Gastroesophageal sphincter (tissue), 4 donors: Measurements from ENCODE around the gene TMEM181. TPM values are rescaled to one million over a fixed set of nuclear protein-coding genes. Genes with fewer than 3 reads are reported as not detected.

Experiments
- ATAC-seq: fragments of 150-250 bp; one replicate; pipeline ENCODE4 v1.9.1; 2016; ENCODE audit warnings: mild to moderate bottlenecking, moderate library complexity
- H3K27ac ChIP-seq, 4 donors: fragments of 200-600 bp; sonication (generic) in 3 of 4; 1 replicate in 3 of 4; 2 replicates in 1 of 4; pipeline ENCODE4 v1.5.1; 2016 to 2019
- H3K27me3 ChIP-seq: fragments of 200-600 bp; sonication (generic); one replicate; pipeline ENCODE4 v1.5.1; 2019
- H3K36me3 ChIP-seq, 2 donors: fragments of 200-600 bp; sonication (generic); one replicate each; pipeline ENCODE4 v1.5.1; 2019; ENCODE audit warnings: control low read depth in 1 of 2
- H3K4me1 ChIP-seq, 3 donors: fragments of 200-600 bp; sonication (generic); 1 replicate in 2 of 3; 2 replicates in 1 of 3; pipeline ENCODE4 v1.5.1; 2016 to 2019; ENCODE audit warnings: control low read depth in 2 of 3
- H3K4me3 ChIP-seq, 2 donors: fragments of 200-600 bp; sonication (generic); one replicate each; pipeline ENCODE4 v1.5.1; 2019; ENCODE audit warnings: mild to moderate bottlenecking in 1 of 2, moderate library complexity in 1 of 2
- H3K9me3 ChIP-seq, 3 donors: fragments of 200-600 bp; sonication (generic); one replicate each; pipeline ENCODE4 v1.5.1; 2017 to 2019; ENCODE audit warnings: control low read depth in 2 of 3
- EP300 ChIP-seq: sonication (generic); formaldehyde crosslinking; IDR thresholded peaks from one replicate; pipeline ENCODE4 v1.6.1; 2017; ENCODE audit warnings: antibody characterized with exemption, mild to moderate bottlenecking
- POLR2A ChIP-seq, 2 donors: fragments of 450-650 bp; IDR thresholded peaks; one replicate each; pipeline ENCODE4 v1.6.1; 2017; ENCODE audit warnings: antibody characterized with exemption in 2 of 2, mild to moderate bottlenecking in 2 of 2, moderate library complexity in 1 of 2
- POLR2AphosphoS5 ChIP-seq: sonication (generic); formaldehyde crosslinking; IDR thresholded peaks from one replicate; pipeline ENCODE4 v1.6.1; 2017; ENCODE audit warnings: antibody characterized with exemption
- WGBS, 2 donors: methylation state at CpG; one replicate each; pipeline ENCODE4 v1.1.5; 2018; ENCODE audit warnings: low coverage in 1 of 2; 5-methylcytosine and 5-hydroxymethylcytosine counted together
- total RNA-seq, 4 donors: library from RNA; depleted of rRNA; stranded (reverse); fragments of >200 nt; gene quantifications; one replicate each; pipeline ENCODE4 v1.1.0, GENCODE V29; 2016
- TF ChIP-seq, protein P1 (sequence below), 4 experiments: fragments of 200-600 bp in 2 of 4; fragments of 450-650 bp in 2 of 4; sonication (generic) in 1 of 4; IDR thresholded peaks; one replicate each; pipeline ENCODE4 v1.5.1; 2017 to 2019; ENCODE audit warnings: antibody characterized with exemption in 4 of 4, mild to moderate bottlenecking in 2 of 4, moderate library complexity in 2 of 4

TMEM181 gene
- total RNA-seq, 4 donors from 2014 or later, result 26.8 to 38.3 (median 29.3) TPM

DNA sequence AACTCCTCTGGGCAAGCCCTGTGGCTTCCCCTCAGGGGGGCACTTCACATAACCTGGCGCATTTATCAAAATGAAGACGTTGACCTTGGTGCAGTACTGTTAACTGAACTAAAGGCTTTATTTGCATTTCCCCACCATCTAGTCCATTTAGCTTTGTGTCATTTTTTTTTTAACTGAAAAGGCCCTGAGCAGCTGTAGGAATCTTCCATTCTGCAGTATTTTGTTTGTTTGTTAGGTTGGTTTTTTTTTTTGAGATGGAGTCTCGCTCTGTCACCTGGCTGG is 10.7 kb downstream of the TMEM181 start:
- H3K27ac ChIP-seq, result no peak overlapping the region
- peaks cover 0 to 7% of the 10 kb centered on the region in 2 donors for H3K36me3 ChIP-seq
- TF ChIP-seq POLR2AphosphoS5 (no peak), POLR2A (IDR thresholded peaks at IDR 0.05) (no peak), EP300 (no peak)
- TF ChIP-seq, protein P1, sequence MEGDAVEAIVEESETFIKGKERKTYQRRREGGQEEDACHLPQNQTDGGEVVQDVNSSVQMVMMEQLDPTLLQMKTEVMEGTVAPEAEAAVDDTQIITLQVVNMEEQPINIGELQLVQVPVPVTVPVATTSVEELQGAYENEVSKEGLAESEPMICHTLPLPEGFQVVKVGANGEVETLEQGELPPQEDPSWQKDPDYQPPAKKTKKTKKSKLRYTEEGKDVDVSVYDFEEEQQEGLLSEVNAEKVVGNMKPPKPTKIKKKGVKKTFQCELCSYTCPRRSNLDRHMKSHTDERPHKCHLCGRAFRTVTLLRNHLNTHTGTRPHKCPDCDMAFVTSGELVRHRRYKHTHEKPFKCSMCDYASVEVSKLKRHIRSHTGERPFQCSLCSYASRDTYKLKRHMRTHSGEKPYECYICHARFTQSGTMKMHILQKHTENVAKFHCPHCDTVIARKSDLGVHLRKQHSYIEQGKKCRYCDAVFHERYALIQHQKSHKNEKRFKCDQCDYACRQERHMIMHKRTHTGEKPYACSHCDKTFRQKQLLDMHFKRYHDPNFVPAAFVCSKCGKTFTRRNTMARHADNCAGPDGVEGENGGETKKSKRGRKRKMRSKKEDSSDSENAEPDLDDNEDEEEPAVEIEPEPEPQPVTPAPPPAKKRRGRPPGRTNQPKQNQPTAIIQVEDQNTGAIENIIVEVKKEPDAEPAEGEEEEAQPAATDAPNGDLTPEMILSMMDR (IDR thresholded peaks at IDR 0.05), result no peak
- H3K9me3 ChIP-seq, result no peaks in the 10 kb centered on the region
- 86 to 100% methylated on average over 2 to 3 of the region's 3 CpGs for WGBS, 2 donors
- H3K4me1 ChIP-seq, result no peaks in the 10 kb centered on the region
- H3K4me3 ChIP-seq, result no peak overlapping the region
- ATAC-seq, result no peak
- H3K27me3 ChIP-seq, result no peaks in the 10 kb centered on the region

DNA sequence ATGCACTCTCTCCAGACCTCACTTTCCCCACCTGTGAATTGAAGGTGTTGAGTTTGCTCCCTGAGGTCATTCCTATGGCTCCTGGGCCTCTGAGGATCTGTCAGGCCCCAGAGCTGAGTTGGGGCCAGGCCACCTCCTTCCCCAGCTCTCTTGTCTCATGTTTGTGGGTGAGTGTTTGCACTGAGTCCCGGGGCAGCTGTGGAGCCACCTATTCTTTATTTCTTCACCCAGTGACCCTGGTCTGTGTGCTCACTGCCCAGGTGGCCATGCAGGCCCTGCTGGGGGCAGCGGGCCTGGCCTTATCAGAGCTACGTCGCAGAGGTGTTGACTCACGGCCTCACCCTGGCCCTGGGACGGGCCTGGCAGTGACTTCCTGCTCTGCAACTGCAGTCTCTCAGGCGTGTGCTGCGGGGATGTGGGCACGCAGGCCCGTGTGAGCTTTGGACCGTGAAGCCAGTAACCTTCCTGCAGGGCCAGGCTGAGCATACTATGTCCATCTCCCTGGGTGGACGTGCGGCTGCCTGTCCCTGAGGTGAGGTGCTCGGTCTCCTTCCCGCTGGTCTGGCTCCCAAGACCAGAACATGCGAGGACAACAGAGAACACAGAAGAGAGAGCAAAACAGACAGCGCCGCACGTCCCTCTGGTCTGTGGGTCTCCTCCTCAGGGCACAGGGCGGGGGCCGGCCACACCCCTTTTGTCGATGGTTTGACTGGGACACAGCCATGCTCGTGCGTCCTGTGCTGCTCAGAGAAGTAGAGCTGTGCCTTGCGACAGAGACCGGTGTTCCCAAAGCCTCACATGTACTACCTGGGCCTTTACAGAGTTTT is 12.1 kb downstream of the TMEM181 start:
- no peak for ATAC-seq

DNA sequence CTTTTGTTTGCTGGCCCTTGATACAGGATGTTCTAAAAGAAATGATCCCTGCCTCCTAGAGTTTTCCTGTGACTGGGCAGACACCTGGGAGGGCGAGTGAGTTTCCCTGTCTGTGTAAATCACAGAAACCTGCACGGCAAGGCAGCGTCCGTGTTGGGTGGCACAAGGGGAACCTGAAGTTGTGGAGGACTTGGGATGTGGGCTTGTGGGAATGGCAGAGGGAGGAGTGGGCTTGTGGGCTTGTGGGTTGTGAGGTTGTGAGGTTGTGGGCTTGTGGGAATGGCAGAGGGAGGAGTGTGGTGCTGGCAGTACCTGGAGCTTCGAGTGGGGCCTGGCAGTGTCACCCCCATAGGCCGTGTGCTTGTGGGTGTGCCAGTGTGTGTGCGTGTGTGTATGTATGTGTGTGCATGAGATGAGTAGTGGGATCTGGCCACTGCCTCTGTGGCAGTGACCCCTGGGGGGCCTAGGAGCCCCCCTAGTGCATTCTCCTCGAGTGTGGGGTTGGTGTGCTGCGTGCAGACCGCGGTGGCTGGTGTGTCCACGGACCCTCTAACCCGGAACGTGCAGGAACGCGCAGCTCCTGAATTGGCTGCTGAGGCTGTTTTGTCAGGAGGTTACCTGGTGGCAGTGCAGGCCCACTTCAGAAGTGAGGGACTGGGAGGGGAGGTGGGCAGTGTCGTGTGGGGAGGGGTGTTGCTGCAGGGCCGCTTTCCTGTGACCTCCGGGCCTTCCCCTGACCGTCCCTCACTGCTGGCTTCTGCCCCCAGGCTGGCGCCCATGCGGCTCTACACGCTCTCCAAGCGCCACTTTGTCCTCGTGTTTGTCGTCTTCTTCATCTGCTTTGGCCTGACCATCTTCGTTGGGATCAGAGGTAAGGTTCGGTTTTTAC is 13.0 kb downstream of the TMEM181 start:
- Histone ChIP-seq H3K27me3 (no peaks in the 10 kb centered on the region), H3K4me1 (no peaks in the 10 kb centered on the region), H3K27ac (no peak overlapping the region), H3K36me3 (peaks cover 0 to 7% of the 10 kb centered on the region in 2 donors), H3K4me3 (no peak overlapping the region), H3K9me3 (no peaks in the 10 kb centered on the region)
- 85 to 87% methylated on average over 5 to 15 of the region's 28 CpGs for WGBS, 2 donors
- TF ChIP-seq POLR2AphosphoS5 (no peak), POLR2A (IDR thresholded peaks at IDR 0.05) (no peak), EP300 (no peak)
- TF ChIP-seq, protein P1 (IDR thresholded peaks at IDR 0.05), result no peak
- ATAC-seq, result no peak

More for the DNA sequence above, 12.1 kb downstream of the TMEM181 start:
- H3K4me1 ChIP-seq, result no peaks in the 10 kb centered on the region
- no peak for TF ChIP-seq POLR2A (IDR thresholded peaks at IDR 0.05)
- no peak for TF ChIP-seq POLR2AphosphoS5
- TF ChIP-seq, protein P1 (IDR thresholded peaks at IDR 0.05), result no peak
- no peak for TF ChIP-seq EP300
- peaks cover 0 to 7% of the 10 kb centered on the region in 2 donors for H3K36me3 ChIP-seq
- no peak overlapping the region for H3K27ac ChIP-seq
- no peak overlapping the region for H3K4me3 ChIP-seq
- 80% methylated on average over 1 of the region's 26 CpGs; no CpG with 5 or more reads in 1 of the 2 donors for WGBS, 2 donors
- H3K9me3 ChIP-seq, result no peaks in the 10 kb centered on the region
- no peaks in the 10 kb centered on the region for H3K27me3 ChIP-seq

DNA sequence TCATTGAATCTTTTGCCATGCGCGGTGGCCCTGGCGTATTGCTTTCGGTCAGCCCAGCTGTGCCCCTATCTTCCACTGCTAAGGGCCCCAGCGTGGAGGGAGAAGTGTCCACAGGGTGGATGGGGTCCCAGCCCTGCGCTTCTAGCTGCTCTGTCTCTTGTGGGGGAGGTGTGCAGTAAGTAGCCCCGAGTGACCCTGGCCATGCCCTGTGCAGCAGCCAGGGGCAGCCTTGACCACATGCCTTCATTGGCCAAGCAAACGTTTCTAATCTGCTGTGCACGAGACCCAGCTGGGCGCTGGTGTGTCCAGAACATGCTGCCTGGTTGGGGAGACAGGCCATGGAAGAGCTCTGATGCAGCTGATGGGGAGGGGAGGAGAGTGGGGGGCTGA is 13.6 kb downstream of the TMEM181 start:
- no peak for ATAC-seq
- no CpG with 5 or more reads among the region's 10 CpGs for WGBS, 2 donors
- peaks cover 0 to 7% of the 10 kb centered on the region in 2 donors for H3K36me3 ChIP-seq
- H3K4me3 ChIP-seq, result no peak overlapping the region
- H3K27me3 ChIP-seq, result no peaks in the 10 kb centered on the region
- no peak overlapping the region for H3K27ac ChIP-seq
- TF ChIP-seq POLR2AphosphoS5, result no peak
- no peak for TF ChIP-seq POLR2A (IDR thresholded peaks at IDR 0.05)
- TF ChIP-seq, protein P1 (IDR thresholded peaks at IDR 0.05), result no peak
- TF ChIP-seq EP300, result no peak
- H3K9me3 ChIP-seq, result no peaks in the 10 kb centered on the region
- H3K4me1 ChIP-seq, result no peaks in the 10 kb centered on the region
